IMR-90 (cell line): ENCODE data around the gene FOXO1. TPM values are rescaled to one million over a fixed set of nuclear protein-coding genes. Genes with fewer than 3 reads are reported as not detected.

Experiments used
- ATAC-seq: fragments of 200-7000 bp; cut with Tn5 transposase; 2 replicates; pipeline ENCODE4 v1.9.1; 2020; ENCODE audit warnings: low read depth, mild to moderate bottlenecking, moderate library complexity
- BruUV-seq: library from RNA; stranded (reverse); fragments of 400-500 nt; replicated peaks from 2 replicates; lab custom pipeline; 2021; lab: Mats Ljungman, UMichigan
- CTCF ChIA-PET: fragments of 300-600 bp; formaldehyde crosslinking; extraction: SDS; loops from one replicate; lab custom pipeline; 2021; ENCODE audit warnings: antibody characterized with exemption; lab: Yijun Ruan, JAX
- POLR2A ChIA-PET: fragments of 300-600 bp; sonication (Branson Sonifier 250); formaldehyde crosslinking; loops from one replicate; lab custom pipeline; 2022; ENCODE audit warnings: antibody characterized with exemption; ENCODE audit not compliant: unreplicated experiment; lab: Charles Lee
- DNase-seq: peaks from one replicate; pipeline ENCODE4 v3.0.0; 2013
- H2AFZ ChIP-seq: replicated peaks from 2 replicates; pipeline ENCODE3; 2013; ENCODE audit warnings: low read length, mild to moderate bottlenecking; ENCODE audit not compliant: poor library complexity
- H2AK5ac ChIP-seq: 2 replicates; pipeline ENCODE4 v1.6.1; 2013; ENCODE audit warnings: low read depth, low read length, inconsistent platforms
- H2AK9ac ChIP-seq: replicated peaks from 2 replicates; pipeline ENCODE3; 2013; ENCODE audit warnings: mild to moderate bottlenecking, low read depth, low read length, moderate library complexity; ENCODE audit not compliant: poor library complexity
- H2BK120ac ChIP-seq: 2 replicates; pipeline ENCODE4 v1.6.1; 2013; ENCODE audit warnings: low read depth, low read length, inconsistent platforms
- H2BK15ac ChIP-seq: 3 replicates; pipeline ENCODE4 v1.6.1; 2013; ENCODE audit warnings: low read depth, low read length, inconsistent platforms
- H2BK20ac ChIP-seq: 2 replicates; pipeline ENCODE4 v1.6.1; 2013; ENCODE audit warnings: low read depth, mild to moderate bottlenecking, inconsistent platforms, low read length, moderate library complexity
- H2BK5ac ChIP-seq: 2 replicates; pipeline ENCODE4 v1.6.1; 2013; ENCODE audit warnings: mild to moderate bottlenecking, low read depth, low read length, inconsistent platforms; ENCODE audit not compliant: poor library complexity, severe bottlenecking
- H3K14ac ChIP-seq: replicated peaks from 2 replicates; pipeline ENCODE4 v1.6.1; 2013; ENCODE audit warnings: low read depth, low read length, inconsistent platforms
- H3K18ac ChIP-seq: 2 replicates; pipeline ENCODE4 v1.6.1; 2013; ENCODE audit warnings: low read depth, low read length, control low read depth
- H3K23ac ChIP-seq: 2 replicates; pipeline ENCODE4 v1.6.1; 2013; ENCODE audit warnings: low read depth, low read length, inconsistent platforms
- H3K27ac ChIP-seq: 2 replicates; pipeline ENCODE4 v1.5.1; 2013; ENCODE audit warnings: mild to moderate bottlenecking, control low read depth, low read length; ENCODE audit not compliant: insufficient read depth
- H3K27me3 ChIP-seq: 2 replicates; pipeline ENCODE4 v1.6.1; 2013; ENCODE audit warnings: low read length; ENCODE audit not compliant: control insufficient read depth, insufficient read depth
- H3K36me3 ChIP-seq: 2 replicates; pipeline ENCODE4 v1.6.1; 2013; ENCODE audit warnings: low read length, mixed read lengths; ENCODE audit not compliant: control insufficient read depth, insufficient read depth
- H3K4ac ChIP-seq: 2 replicates; pipeline ENCODE4 v1.6.1; 2013; ENCODE audit warnings: low read depth, low read length, inconsistent platforms
- H3K4me1 ChIP-seq: 2 replicates; pipeline ENCODE4 v1.6.1; 2013; ENCODE audit warnings: low read length, mixed read lengths; ENCODE audit not compliant: control insufficient read depth, insufficient read depth
- H3K4me2 ChIP-seq: 2 replicates; pipeline ENCODE4 v1.6.1; 2013; ENCODE audit warnings: low read depth, mild to moderate bottlenecking, control low read depth, low read length, moderate library complexity
- H3K4me3 ChIP-seq: 2 replicates; pipeline ENCODE4 v1.5.1; 2013; ENCODE audit warnings: low read depth, mild to moderate bottlenecking, control low read depth, low read length, moderate library complexity; ENCODE audit not compliant: insufficient read depth
- H3K56ac ChIP-seq: 2 replicates; pipeline ENCODE4 v1.6.1; 2013; ENCODE audit warnings: low read length, inconsistent platforms; ENCODE audit not compliant: insufficient read depth; ENCODE audit errors: extremely low read depth
- H3K79me1 ChIP-seq, 2 experiments: 2 replicates each; pipeline ENCODE4 v1.6.1; 2013; ENCODE audit warnings: low read length in 2 of 2, inconsistent platforms in 1 of 2, low read depth in 1 of 2
- H3K9ac ChIP-seq: 2 replicates; pipeline ENCODE4 v1.6.1; 2013; ENCODE audit warnings: low read depth, low read length, control low read depth
- H3K9me1 ChIP-seq: 2 replicates; pipeline ENCODE4 v1.6.1; 2013; ENCODE audit warnings: low read length, inconsistent platforms; ENCODE audit not compliant: insufficient read depth
- H3K9me3 ChIP-seq: 2 replicates; pipeline ENCODE4 v1.6.1; 2013; ENCODE audit warnings: low read length; ENCODE audit not compliant: control insufficient read depth, insufficient read depth
- H4K20me1 ChIP-seq: 2 replicates; pipeline ENCODE4 v1.6.1; 2013; ENCODE audit warnings: low read length, inconsistent platforms; ENCODE audit not compliant: insufficient read depth
- H4K5ac ChIP-seq: 2 replicates; pipeline ENCODE4 v1.6.1; 2013; ENCODE audit warnings: mild to moderate bottlenecking, low read depth, low read length, control low read depth
- H4K8ac ChIP-seq, 2 experiments: 2 replicates each; pipeline ENCODE4 v1.6.1; 2013; ENCODE audit warnings: low read depth in 2 of 2, low read length in 2 of 2, control low read depth in 1 of 2, inconsistent platforms in 1 of 2
- H4K91ac ChIP-seq: 2 replicates; pipeline ENCODE4 v1.6.1; 2013; ENCODE audit warnings: low read depth, low read length, inconsistent platforms; ENCODE audit not compliant: insufficient read depth
- BHLHE40 ChIP-seq: fragments of 150-350 bp; IDR thresholded peaks from 2 replicates; pipeline ENCODE4 v1.6.1; 2016; ENCODE audit warnings: mild to moderate bottlenecking, low read depth, low read length
- FOS ChIP-seq: fragments of 150-350 bp; IDR thresholded peaks from 2 replicates; pipeline ENCODE4 v1.6.1; 2016; ENCODE audit warnings: low read depth, low read length
- MAFK ChIP-seq: IDR thresholded peaks from 2 replicates; pipeline ENCODE4 v1.6.1; 2012; ENCODE audit warnings: low read depth, low read length, improper control_type of control experiment
- NFE2L2 ChIP-seq: fragments of 150-350 bp; IDR thresholded peaks from 2 replicates; pipeline ENCODE4 v1.6.1; 2016; ENCODE audit warnings: low read depth, mild to moderate bottlenecking, low read length
- RAD21 ChIP-seq: IDR thresholded peaks from 2 replicates; pipeline ENCODE4 v1.6.1; 2012; ENCODE audit warnings: low read length, improper control_type of control experiment
- RFX5 ChIP-seq: IDR thresholded peaks from 2 replicates; pipeline ENCODE4 v1.8.0; 2012; ENCODE audit warnings: low read depth, mild to moderate bottlenecking, low read length, moderate library complexity
- SMC3 ChIP-seq: fragments of 150-350 bp; IDR thresholded peaks from 2 replicates; pipeline ENCODE4 v1.6.1; 2016; ENCODE audit warnings: low read depth, mild to moderate bottlenecking, antibody characterized with exemption, low read length, moderate library complexity
- WGBS, 2 experiments: methylation state at CpG; one replicate each; pipeline versions ENCODE4 v1.1.5 to v1.1.7; 2013; ENCODE audit warnings: missing lambda C conversion rate in 2 of 2; ENCODE audit not compliant: insufficient read length in 1 of 2; ENCODE audit errors: extremely low coverage in 2 of 2; 5-methylcytosine and 5-hydroxymethylcytosine counted together
- dilution Hi-C: fragments of 300-500 bp; cut with HindIII; formaldehyde crosslinking; loops from one replicate; pipeline ENCODE4 v1.14.3; 2018; ENCODE audit warnings: low sequenced_read_pairs; ENCODE audit not compliant: unreplicated experiment
- in situ Hi-C: fragments of 300-500 bp; cut with MboI; formaldehyde crosslinking; loops from 3 replicates; pipeline ENCODE4 v1.14.3; 2019; ENCODE audit warnings: low sequenced_read_pairs, inconsistent platforms, mixed read lengths
- intact Hi-C: fragments of 100-400 bp; cut with micrococcal nuclease; formaldehyde crosslinking; loops from 2 replicates; pipeline ENCODE4 v1.10.0; 2022
- polyA plus RNA-seq, 3 experiments: library from polyadenylated mRNA; depleted of rRNA; stranded (reverse); fragments of >200 nt; gene quantifications; 2 replicates each; pipeline ENCODE4 v1.2.3, GENCODE V29; 2012; ENCODE audit warnings: low replicate concordance in 1 of 3
- total RNA-seq: library from RNA; depleted of rRNA; stranded (reverse); fragments of >200 nt; gene quantifications from 2 replicates; pipeline ENCODE4 v1.2.3, GENCODE V29; 2012
- TF ChIP-seq, protein P1 (sequence below): fragments of 150-350 bp; IDR thresholded peaks from 2 replicates; pipeline ENCODE4 v1.6.1; 2017; ENCODE audit warnings: mild to moderate bottlenecking, antibody characterized with exemption, low read length, low read depth
- TF ChIP-seq, protein P2 (sequence below): fragments of 150-350 bp; IDR thresholded peaks from 2 replicates; pipeline ENCODE4 v1.6.1; 2016; ENCODE audit warnings: low read depth, mild to moderate bottlenecking, low read length, moderate library complexity, borderline replicate concordance
- TF ChIP-seq, protein P3 (sequence below): conservative IDR thresholded peaks from 2 replicates; pipeline ENCODE4 v1.5.1; 2012; ENCODE audit warnings: mild to moderate bottlenecking, low read depth, low read length, improper control_type of control experiment

Gene FOXO1
- total and polyA plus RNA-seq, 2 of the 4 experiments (the other 2 are of a cell fraction) = 0.12 to 0.18 TPM

DNA sequence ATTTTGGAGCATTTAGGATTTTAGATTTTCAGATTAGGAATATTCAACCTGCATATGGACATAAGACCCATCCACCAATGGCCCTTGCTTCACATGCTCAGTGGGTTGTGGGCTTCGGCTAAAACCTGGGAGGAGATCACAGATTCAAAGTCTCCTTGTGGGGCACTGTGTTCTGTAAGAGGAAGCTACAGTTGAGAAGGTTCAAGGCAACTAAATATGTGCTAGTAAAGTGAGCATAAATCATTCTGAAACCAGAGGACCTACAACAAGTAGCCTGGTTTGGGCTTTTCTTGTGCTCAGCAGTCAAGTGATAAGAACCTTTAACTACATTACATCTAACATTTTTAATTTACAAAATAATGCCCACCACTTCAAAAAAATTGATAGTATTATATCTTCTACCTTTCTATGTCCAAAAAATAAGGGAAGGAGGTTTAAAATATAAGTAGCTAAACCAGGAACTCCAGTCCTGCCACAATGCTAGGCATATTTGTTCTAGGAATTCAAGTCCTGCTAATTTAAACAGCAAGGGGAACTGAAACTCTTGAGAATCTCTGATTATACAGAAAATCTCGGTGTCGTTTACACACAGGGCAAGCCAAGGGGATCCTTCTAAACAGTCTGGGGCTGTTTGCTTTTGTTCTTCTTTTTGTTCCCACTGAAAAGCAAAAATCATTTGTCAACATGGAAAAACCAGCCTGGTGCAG lies 36.6 kb downstream of the FOXO1 start:
- no TSS peak for BruUV-seq
- H3K4ac ChIP-seq = no peak overlapping the region
- H3K14ac ChIP-seq = no peak overlapping the region
- no peak overlapping the region for H2BK20ac ChIP-seq
- ATAC-seq (no peak), DNase-seq (no peak)
- H3K4me2 ChIP-seq = no peak overlapping the region
- H2AK5ac ChIP-seq = no peak overlapping the region
- no peak overlapping the region for H2BK120ac ChIP-seq
- H4K8ac ChIP-seq = no peak overlapping the region
- H3K4me1 ChIP-seq = no peaks in the 10 kb centered on the region
- no peak overlapping the region for H3K4me3 ChIP-seq
- TF ChIP-seq, protein P1, sequence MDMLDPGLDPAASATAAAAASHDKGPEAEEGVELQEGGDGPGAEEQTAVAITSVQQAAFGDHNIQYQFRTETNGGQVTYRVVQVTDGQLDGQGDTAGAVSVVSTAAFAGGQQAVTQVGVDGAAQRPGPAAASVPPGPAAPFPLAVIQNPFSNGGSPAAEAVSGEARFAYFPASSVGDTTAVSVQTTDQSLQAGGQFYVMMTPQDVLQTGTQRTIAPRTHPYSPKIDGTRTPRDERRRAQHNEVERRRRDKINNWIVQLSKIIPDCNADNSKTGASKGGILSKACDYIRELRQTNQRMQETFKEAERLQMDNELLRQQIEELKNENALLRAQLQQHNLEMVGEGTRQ = no peak
- no peak for TF ChIP-seq BHLHE40
- no peak for TF ChIP-seq RFX5
- TF ChIP-seq SMC3 = no peak
- no peak for TF ChIP-seq RAD21
- TF ChIP-seq, protein P2, sequence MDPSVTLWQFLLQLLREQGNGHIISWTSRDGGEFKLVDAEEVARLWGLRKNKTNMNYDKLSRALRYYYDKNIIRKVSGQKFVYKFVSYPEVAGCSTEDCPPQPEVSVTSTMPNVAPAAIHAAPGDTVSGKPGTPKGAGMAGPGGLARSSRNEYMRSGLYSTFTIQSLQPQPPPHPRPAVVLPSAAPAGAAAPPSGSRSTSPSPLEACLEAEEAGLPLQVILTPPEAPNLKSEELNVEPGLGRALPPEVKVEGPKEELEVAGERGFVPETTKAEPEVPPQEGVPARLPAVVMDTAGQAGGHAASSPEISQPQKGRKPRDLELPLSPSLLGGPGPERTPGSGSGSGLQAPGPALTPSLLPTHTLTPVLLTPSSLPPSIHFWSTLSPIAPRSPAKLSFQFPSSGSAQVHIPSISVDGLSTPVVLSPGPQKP = no peak
- TF ChIP-seq, protein P3, sequence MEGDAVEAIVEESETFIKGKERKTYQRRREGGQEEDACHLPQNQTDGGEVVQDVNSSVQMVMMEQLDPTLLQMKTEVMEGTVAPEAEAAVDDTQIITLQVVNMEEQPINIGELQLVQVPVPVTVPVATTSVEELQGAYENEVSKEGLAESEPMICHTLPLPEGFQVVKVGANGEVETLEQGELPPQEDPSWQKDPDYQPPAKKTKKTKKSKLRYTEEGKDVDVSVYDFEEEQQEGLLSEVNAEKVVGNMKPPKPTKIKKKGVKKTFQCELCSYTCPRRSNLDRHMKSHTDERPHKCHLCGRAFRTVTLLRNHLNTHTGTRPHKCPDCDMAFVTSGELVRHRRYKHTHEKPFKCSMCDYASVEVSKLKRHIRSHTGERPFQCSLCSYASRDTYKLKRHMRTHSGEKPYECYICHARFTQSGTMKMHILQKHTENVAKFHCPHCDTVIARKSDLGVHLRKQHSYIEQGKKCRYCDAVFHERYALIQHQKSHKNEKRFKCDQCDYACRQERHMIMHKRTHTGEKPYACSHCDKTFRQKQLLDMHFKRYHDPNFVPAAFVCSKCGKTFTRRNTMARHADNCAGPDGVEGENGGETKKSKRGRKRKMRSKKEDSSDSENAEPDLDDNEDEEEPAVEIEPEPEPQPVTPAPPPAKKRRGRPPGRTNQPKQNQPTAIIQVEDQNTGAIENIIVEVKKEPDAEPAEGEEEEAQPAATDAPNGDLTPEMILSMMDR = no peak
- no peak for TF ChIP-seq MAFK
- TF ChIP-seq FOS = no peak
- TF ChIP-seq NFE2L2 = no peak
- no peaks in the 10 kb centered on the region for H3K36me3 ChIP-seq
- in situ Hi-C loops = no loop called here
- CTCF ChIA-PET = no interaction called here
- POLR2A ChIA-PET = no interaction called here
- H4K91ac ChIP-seq = no peak overlapping the region
- H3K9ac ChIP-seq = no peak overlapping the region
- H2AFZ ChIP-seq = no peak overlapping the region
- H3K18ac ChIP-seq = no peak overlapping the region
- no peaks in the 10 kb centered on the region for H3K27me3 ChIP-seq
- no peaks in the 10 kb centered on the region for H3K79me1 ChIP-seq
- H4K5ac ChIP-seq = no peak overlapping the region
- intact Hi-C loops = no loop called here
- no peak overlapping the region for H3K56ac ChIP-seq
- dilution Hi-C loops = no loop called here
- H3K27ac ChIP-seq = no peak overlapping the region
- H2BK5ac ChIP-seq = no peak overlapping the region
- no peaks in the 10 kb centered on the region for H3K9me3 ChIP-seq
- H2AK9ac ChIP-seq = no peak overlapping the region
- 92% methylated on average over 2 of the region's 3 CpGs; no CpG with 5 or more reads in 1 of the 2 experiments for whole genome bisulfite sequencing, 2 experiments
- no peaks in the 10 kb centered on the region for H3K9me1 ChIP-seq
- no peaks in the 10 kb centered on the region for H4K20me1 ChIP-seq
- no peak overlapping the region for H3K23ac ChIP-seq
- no peak overlapping the region for H2BK15ac ChIP-seq
